ENCODE measurements around the gene CHD6.
A peak's percentile ranks its signal among the peaks of the same experiment; 100 is the strongest.

The CHD6 gene

GRCh38 chr20:41437836-41438235 is 180.3 kb downstream of the CHD6 start:
- H3K27me3 ChIP-seq (ENCODE audit: insufficient read depth, poor library complexity, severe bottlenecking) = no peaks in the 10 kb centered on the region
- no peak overlapping the region for H3K27ac ChIP-seq (replicated peaks)
- TF ChIP-seq POLR2AphosphoS5 (IDR thresholded peaks at IDR 0.05; ENCODE audit: low read depth) (no peak), SPI1 (IDR thresholded peaks at IDR 0.05; ENCODE audit: borderline replicate concordance, low read depth) (no peak), CTCF (IDR thresholded peaks at IDR 0.05; ENCODE audit: insufficient read depth, low read length) (no peak), GABPA (IDR thresholded peaks at IDR 0.05; ENCODE audit: low read depth) (no peak), REST (IDR thresholded peaks at IDR 0.05; ENCODE audit: insufficient replicate concordance, low read depth) (no peak)
- DNase-seq (ENCODE audit: low read depth in 1 of 2, low spot score in 1 of 2) = no peak
- H3K4me3 ChIP-seq (replicated peaks; ENCODE audit: insufficient read depth, low read length) = no peak overlapping the region

GRCh38 chr20:41436679-41437078 is 181.5 kb downstream of the CHD6 start:
- no peak overlapping the region for H3K4me3 ChIP-seq (replicated peaks; ENCODE audit: insufficient read depth, low read length)
- DNase-seq (ENCODE audit: low read depth in 1 of 2, low spot score in 1 of 2) = peak; percentile 22 to 28
- TF ChIP-seq CTCF (IDR thresholded peaks at IDR 0.05; ENCODE audit: insufficient read depth, low read length) (no peak), POLR2AphosphoS5 (IDR thresholded peaks at IDR 0.05; ENCODE audit: low read depth) (no peak), SPI1 (IDR thresholded peaks at IDR 0.05; ENCODE audit: borderline replicate concordance, low read depth) (peak; percentile 56), GABPA (IDR thresholded peaks at IDR 0.05; ENCODE audit: low read depth) (no peak), REST (IDR thresholded peaks at IDR 0.05; ENCODE audit: insufficient replicate concordance, low read depth) (no peak)
- H3K27me3 ChIP-seq (ENCODE audit: insufficient read depth, poor library complexity, severe bottlenecking) = no peaks in the 10 kb centered on the region
- H3K27ac ChIP-seq (replicated peaks) = no peak overlapping the region

GRCh38 chr20:41433203-41433602 is 185.0 kb downstream of the CHD6 start:
- DNase-seq (ENCODE audit: low read depth in 1 of 2, low spot score in 1 of 2) = no peak

More at GRCh38 chr20:41433203-41433602, 185.0 kb downstream of the CHD6 start:
- TF ChIP-seq GABPA (IDR thresholded peaks at IDR 0.05; ENCODE audit: low read depth) (no peak), POLR2AphosphoS5 (IDR thresholded peaks at IDR 0.05; ENCODE audit: low read depth) (no peak), REST (IDR thresholded peaks at IDR 0.05; ENCODE audit: insufficient replicate concordance, low read depth) (no peak), SPI1 (IDR thresholded peaks at IDR 0.05; ENCODE audit: borderline replicate concordance, low read depth) (no peak), CTCF (IDR thresholded peaks at IDR 0.05; ENCODE audit: insufficient read depth, low read length) (no peak)
- Histone ChIP-seq H3K27me3 (ENCODE audit: insufficient read depth, poor library complexity, severe bottlenecking) (no peaks in the 10 kb centered on the region), H3K27ac (replicated peaks) (no peak overlapping the region), H3K4me3 (replicated peaks; ENCODE audit: insufficient read depth, low read length) (no peak overlapping the region)
